K562 (cell line): ENCODE results near the gene NPC1. TPM values are rescaled to one million over a fixed set of nuclear protein-coding genes. Genes with fewer than 3 reads are reported as not detected.

Source experiments
- FOSL1 ChIP-seq: fragments of 200-800 bp; sonication (Bioruptor generic); conservative IDR thresholded peaks from 2 replicates; pipeline ENCODE4 v1.6.1; 2016; ENCODE audit warnings: missing genetic modification characterization, missing compliant biosample characterization
- KAT2B ChIP-seq: IDR thresholded peaks from one replicate; pipeline ENCODE4 v1.6.1; 2012; ENCODE audit warnings: low read depth, mild to moderate bottlenecking, control low read depth, inconsistent platforms, low read length, moderate library complexity
- ZBTB8A ChIP-seq: fragments of 450-650 bp; IDR thresholded peaks from 2 replicates; pipeline ENCODE4 v1.6.1; 2018; ENCODE audit warnings: mild to moderate bottlenecking, moderate library complexity; ENCODE audit not compliant: partially characterized antibody
- ZKSCAN8 ChIP-seq: fragments of 200-800 bp; sonication (Bioruptor generic); IDR thresholded peaks from 2 replicates; pipeline ENCODE4 v1.6.1; 2016; ENCODE audit warnings: missing genetic modification characterization, missing compliant biosample characterization
- ZNF174 ChIP-seq: fragments of 250-450 bp; sonication (Bioruptor Pico); IDR thresholded peaks from 2 replicates; pipeline ENCODE4 v1.4.0; 2020; ENCODE audit warnings: mild to moderate bottlenecking
- polyA plus RNA-seq, 8 experiments: library from polyadenylated mRNA; depleted of rRNA in 4 of 8; stranded (reverse) in 5 of 8; unstranded in 3 of 8; fragments of >200 nt; fragmentation: Nextera tagmentation in 2 of 8; fragmentation: Illumina TruSeq in 1 of 8; extraction: Ambion mirVana in 2 of 8; extraction: Trizol in 1 of 8; gene quantifications; 2 replicates each; pipeline versions ENCODE4 v1.2.1 to v1.2.3, GENCODE V29; 2011 to 2014; ENCODE audit warnings: inconsistent platforms in 1 of 8, missing spikeins in 1 of 8
- total RNA-seq, 7 experiments: library from RNA; depleted of rRNA in 6 of 7; stranded (reverse); fragments of >200 nt in 6 of 7; fragmentation: Illumina TruSeq in 2 of 7; extraction: Trizol in 2 of 7; gene quantifications; 2 replicates each; pipeline versions ENCODE4 v1.2.1 to v1.2.3, GENCODE V29; 2011 to 2021; ENCODE audit warnings: low replicate concordance in 1 of 7
- TF ChIP-seq, protein P1 (sequence below): fragments of 450-650 bp; IDR thresholded peaks from 2 replicates; pipeline ENCODE4 v1.6.1; 2016; ENCODE audit warnings: mild to moderate bottlenecking, moderate library complexity
- TF ChIP-seq, protein P2 (sequence below), 2 experiments: fragments of 450-650 bp; IDR thresholded peaks; 2 replicates each; pipeline ENCODE4 v1.6.1; 2016
- TF ChIP-seq, protein P3 (sequence below): sonication (generic); formaldehyde crosslinking; IDR thresholded peaks from 2 replicates; pipeline ENCODE4 v1.8.1; 2023; ENCODE audit warnings: mild to moderate bottlenecking, missing genetic modification reagents
- TF ChIP-seq, protein P4 (sequence below): fragments of 450-650 bp; IDR thresholded peaks from one replicate; pipeline ENCODE4 v1.6.1; 2018; ENCODE audit warnings: mild to moderate bottlenecking, moderate library complexity; ENCODE audit not compliant: partially characterized antibody

NPC1 gene
- total and polyA plus RNA-seq, 9 of the 15 experiments (the other 6 are each of a cell fraction or from before 2014, with no cell fraction given), result 17.1 to 45.9 (median 27.6) TPM

DNA sequence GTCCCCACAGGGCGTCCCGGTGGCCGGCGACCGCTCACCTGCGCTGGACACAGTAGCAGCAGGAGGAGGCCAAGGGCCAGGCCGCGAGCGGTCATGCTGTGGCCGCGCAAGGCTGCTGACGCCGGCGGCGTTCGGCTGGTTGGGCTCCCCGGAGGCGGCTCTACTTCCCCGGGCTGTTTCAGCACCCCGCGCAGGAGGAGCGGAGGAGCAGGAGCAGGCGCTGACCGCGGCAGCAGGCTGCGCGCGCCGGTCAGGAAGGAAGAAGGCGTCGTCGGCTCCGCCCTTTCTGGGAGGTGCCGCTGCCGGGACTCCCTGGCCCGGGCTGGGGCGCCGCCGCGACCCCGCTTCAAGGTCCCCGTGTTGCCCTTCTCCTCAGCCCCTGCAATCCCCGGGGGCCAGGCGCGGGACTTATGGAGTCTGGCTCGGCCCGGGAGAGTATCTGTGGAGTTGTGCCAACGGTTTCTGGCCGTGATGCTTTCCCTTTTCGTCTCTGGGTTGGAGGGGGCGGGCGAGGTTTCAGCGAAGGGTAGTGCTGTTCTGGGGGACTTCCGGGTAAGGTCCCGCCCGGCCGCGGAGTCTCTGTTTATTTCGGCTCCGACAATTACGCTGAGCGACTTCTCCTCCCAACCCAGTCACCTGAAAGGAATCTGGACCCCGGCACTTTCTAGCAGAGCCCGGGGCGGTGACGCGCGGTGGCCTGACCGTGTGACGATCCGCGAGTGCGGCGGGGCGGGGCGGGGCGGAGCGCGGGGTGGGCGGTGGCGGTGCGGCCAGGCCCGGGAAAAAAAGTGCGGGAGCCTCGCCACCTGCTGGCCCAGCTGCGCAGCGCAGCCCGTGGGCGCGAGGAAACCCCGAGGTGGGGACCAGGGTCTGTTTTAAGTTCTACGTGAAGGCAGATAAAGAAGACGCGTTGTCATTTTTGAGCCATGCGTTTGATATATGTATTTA is at the start of gene NPC1 (continued):
- TF ChIP-seq, protein P1, sequence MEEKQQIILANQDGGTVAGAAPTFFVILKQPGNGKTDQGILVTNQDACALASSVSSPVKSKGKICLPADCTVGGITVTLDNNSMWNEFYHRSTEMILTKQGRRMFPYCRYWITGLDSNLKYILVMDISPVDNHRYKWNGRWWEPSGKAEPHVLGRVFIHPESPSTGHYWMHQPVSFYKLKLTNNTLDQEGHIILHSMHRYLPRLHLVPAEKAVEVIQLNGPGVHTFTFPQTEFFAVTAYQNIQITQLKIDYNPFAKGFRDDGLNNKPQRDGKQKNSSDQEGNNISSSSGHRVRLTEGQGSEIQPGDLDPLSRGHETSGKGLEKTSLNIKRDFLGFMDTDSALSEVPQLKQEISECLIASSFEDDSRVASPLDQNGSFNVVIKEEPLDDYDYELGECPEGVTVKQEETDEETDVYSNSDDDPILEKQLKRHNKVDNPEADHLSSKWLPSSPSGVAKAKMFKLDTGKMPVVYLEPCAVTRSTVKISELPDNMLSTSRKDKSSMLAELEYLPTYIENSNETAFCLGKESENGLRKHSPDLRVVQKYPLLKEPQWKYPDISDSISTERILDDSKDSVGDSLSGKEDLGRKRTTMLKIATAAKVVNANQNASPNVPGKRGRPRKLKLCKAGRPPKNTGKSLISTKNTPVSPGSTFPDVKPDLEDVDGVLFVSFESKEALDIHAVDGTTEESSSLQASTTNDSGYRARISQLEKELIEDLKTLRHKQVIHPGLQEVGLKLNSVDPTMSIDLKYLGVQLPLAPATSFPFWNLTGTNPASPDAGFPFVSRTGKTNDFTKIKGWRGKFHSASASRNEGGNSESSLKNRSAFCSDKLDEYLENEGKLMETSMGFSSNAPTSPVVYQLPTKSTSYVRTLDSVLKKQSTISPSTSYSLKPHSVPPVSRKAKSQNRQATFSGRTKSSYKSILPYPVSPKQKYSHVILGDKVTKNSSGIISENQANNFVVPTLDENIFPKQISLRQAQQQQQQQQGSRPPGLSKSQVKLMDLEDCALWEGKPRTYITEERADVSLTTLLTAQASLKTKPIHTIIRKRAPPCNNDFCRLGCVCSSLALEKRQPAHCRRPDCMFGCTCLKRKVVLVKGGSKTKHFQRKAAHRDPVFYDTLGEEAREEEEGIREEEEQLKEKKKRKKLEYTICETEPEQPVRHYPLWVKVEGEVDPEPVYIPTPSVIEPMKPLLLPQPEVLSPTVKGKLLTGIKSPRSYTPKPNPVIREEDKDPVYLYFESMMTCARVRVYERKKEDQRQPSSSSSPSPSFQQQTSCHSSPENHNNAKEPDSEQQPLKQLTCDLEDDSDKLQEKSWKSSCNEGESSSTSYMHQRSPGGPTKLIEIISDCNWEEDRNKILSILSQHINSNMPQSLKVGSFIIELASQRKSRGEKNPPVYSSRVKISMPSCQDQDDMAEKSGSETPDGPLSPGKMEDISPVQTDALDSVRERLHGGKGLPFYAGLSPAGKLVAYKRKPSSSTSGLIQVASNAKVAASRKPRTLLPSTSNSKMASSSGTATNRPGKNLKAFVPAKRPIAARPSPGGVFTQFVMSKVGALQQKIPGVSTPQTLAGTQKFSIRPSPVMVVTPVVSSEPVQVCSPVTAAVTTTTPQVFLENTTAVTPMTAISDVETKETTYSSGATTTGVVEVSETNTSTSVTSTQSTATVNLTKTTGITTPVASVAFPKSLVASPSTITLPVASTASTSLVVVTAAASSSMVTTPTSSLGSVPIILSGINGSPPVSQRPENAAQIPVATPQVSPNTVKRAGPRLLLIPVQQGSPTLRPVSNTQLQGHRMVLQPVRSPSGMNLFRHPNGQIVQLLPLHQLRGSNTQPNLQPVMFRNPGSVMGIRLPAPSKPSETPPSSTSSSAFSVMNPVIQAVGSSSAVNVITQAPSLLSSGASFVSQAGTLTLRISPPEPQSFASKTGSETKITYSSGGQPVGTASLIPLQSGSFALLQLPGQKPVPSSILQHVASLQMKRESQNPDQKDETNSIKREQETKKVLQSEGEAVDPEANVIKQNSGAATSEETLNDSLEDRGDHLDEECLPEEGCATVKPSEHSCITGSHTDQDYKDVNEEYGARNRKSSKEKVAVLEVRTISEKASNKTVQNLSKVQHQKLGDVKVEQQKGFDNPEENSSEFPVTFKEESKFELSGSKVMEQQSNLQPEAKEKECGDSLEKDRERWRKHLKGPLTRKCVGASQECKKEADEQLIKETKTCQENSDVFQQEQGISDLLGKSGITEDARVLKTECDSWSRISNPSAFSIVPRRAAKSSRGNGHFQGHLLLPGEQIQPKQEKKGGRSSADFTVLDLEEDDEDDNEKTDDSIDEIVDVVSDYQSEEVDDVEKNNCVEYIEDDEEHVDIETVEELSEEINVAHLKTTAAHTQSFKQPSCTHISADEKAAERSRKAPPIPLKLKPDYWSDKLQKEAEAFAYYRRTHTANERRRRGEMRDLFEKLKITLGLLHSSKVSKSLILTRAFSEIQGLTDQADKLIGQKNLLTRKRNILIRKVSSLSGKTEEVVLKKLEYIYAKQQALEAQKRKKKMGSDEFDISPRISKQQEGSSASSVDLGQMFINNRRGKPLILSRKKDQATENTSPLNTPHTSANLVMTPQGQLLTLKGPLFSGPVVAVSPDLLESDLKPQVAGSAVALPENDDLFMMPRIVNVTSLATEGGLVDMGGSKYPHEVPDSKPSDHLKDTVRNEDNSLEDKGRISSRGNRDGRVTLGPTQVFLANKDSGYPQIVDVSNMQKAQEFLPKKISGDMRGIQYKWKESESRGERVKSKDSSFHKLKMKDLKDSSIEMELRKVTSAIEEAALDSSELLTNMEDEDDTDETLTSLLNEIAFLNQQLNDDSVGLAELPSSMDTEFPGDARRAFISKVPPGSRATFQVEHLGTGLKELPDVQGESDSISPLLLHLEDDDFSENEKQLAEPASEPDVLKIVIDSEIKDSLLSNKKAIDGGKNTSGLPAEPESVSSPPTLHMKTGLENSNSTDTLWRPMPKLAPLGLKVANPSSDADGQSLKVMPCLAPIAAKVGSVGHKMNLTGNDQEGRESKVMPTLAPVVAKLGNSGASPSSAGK, result peak; percentile 50
- TF ChIP-seq, protein P2, sequence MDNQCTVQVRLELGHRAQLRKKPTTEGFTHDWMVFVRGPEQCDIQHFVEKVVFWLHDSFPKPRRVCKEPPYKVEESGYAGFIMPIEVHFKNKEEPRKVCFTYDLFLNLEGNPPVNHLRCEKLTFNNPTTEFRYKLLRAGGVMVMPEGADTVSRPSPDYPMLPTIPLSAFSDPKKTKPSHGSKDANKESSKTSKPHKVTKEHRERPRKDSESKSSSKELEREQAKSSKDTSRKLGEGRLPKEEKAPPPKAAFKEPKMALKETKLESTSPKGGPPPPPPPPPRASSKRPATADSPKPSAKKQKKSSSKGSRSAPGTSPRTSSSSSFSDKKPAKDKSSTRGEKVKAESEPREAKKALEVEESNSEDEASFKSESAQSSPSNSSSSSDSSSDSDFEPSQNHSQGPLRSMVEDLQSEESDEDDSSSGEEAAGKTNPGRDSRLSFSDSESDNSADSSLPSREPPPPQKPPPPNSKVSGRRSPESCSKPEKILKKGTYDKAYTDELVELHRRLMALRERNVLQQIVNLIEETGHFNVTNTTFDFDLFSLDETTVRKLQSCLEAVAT (IDR thresholded peaks at IDR 0.05), result peak in 1 of 2 experiments; percentile 14; a peak in 2 of 4 replicates
- TF ChIP-seq, protein P3, sequence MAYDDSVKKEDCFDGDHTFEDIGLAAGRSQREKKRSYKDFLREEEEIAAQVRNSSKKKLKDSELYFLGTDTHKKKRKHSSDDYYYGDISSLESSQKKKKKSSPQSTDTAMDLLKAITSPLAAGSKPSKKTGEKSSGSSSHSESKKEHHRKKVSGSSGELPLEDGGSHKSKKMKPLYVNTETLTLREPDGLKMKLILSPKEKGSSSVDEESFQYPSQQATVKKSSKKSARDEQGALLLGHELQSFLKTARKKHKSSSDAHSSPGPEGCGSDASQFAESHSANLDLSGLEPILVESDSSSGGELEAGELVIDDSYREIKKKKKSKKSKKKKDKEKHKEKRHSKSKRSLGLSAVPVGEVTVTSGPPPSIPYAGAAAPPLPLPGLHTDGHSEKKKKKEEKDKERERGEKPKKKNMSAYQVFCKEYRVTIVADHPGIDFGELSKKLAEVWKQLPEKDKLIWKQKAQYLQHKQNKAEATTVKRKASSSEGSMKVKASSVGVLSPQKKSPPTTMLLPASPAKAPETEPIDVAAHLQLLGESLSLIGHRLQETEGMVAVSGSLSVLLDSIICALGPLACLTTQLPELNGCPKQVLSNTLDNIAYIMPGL (CRISPR knock-in tag), result peak; percentile 78
- no peak for TF ChIP-seq ZNF174
- TF ChIP-seq FOSL1, result no peak; the same call in 1 of the 2 replicates
- TF ChIP-seq, protein P4, sequence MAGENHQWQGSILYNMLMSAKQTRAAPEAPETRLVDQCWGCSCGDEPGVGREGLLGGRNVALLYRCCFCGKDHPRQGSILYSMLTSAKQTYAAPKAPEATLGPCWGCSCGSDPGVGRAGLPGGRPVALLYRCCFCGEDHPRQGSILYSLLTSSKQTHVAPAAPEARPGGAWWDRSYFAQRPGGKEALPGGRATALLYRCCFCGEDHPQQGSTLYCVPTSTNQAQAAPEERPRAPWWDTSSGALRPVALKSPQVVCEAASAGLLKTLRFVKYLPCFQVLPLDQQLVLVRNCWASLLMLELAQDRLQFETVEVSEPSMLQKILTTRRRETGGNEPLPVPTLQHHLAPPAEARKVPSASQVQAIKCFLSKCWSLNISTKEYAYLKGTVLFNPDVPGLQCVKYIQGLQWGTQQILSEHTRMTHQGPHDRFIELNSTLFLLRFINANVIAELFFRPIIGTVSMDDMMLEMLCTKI, result no peak
- TF ChIP-seq ZKSCAN8 (CRISPR knock-in tag), result no peak
- TF ChIP-seq KAT2B, result no peak
- no peak for TF ChIP-seq ZBTB8A
